Measurements from ENCODE around the gene ACER1.
A peak's percentile ranks its signal among the peaks of the same experiment; 100 is the strongest.

Gene ACER1

DNA sequence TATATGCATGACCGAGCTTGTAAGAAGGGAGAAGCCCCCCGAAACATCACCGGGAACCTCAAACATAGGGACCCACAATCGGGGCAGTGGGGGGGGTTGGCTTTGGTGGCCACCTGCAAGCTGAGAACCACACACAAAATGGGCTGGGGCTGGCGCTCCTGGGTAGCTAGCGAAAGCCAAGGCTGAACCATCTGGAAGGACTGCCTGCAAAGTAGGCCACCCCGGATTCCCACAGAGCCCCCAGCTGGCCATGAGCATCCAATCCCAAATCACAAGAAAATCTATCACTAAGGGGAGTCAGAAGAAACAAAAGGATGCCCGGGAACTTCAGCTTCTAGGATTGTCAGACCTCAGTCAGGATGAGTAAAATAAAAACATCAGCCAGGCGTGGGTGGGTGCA lies 45.1 kb upstream of the ACER1 start:
- TF ChIP-seq FOXP2 (optimal IDR thresholded peaks at IDR 0.05; ENCODE audit: borderline replicate concordance, extremely low read depth, extremely low read length, insufficient read depth) (no peak), SIN3A (IDR thresholded peaks at IDR 0.05; ENCODE audit: borderline replicate concordance, insufficient read depth, low read length) (no peak), TAF1 (IDR thresholded peaks at IDR 0.05; ENCODE audit: borderline replicate concordance, insufficient read depth, low read length) (no peak), POLR2AphosphoS5 (IDR thresholded peaks at IDR 0.05; ENCODE audit: low read depth, low read length) (no peak)
- TF ChIP-seq, protein P1, sequence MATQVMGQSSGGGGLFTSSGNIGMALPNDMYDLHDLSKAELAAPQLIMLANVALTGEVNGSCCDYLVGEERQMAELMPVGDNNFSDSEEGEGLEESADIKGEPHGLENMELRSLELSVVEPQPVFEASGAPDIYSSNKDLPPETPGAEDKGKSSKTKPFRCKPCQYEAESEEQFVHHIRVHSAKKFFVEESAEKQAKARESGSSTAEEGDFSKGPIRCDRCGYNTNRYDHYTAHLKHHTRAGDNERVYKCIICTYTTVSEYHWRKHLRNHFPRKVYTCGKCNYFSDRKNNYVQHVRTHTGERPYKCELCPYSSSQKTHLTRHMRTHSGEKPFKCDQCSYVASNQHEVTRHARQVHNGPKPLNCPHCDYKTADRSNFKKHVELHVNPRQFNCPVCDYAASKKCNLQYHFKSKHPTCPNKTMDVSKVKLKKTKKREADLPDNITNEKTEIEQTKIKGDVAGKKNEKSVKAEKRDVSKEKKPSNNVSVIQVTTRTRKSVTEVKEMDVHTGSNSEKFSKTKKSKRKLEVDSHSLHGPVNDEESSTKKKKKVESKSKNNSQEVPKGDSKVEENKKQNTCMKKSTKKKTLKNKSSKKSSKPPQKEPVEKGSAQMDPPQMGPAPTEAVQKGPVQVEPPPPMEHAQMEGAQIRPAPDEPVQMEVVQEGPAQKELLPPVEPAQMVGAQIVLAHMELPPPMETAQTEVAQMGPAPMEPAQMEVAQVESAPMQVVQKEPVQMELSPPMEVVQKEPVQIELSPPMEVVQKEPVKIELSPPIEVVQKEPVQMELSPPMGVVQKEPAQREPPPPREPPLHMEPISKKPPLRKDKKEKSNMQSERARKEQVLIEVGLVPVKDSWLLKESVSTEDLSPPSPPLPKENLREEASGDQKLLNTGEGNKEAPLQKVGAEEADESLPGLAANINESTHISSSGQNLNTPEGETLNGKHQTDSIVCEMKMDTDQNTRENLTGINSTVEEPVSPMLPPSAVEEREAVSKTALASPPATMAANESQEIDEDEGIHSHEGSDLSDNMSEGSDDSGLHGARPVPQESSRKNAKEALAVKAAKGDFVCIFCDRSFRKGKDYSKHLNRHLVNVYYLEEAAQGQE (IDR thresholded peaks at IDR 0.05; ENCODE audit: insufficient read depth in 1 of 2, low read depth in 2 of 2, low read length in 2 of 2) = no peak

DNA sequence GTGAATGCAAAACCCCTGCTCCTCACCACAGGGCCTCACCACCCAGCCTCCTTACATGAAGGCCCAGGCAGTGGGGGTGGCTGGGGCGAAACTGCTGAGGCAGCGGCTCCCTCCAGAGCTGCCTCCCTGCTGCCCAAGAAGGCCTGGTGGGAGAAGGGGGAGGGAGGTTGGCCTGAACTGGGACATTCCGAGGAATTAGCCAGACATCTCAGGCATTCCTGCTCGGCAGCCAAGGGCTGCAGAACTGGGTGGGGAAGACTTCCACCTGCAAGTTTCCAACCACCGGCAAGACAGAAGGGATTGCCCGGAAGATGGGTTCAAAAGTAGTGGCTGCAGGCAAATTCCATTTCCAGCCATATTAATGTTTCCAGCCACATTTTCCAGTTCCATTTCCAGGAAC lies 44.6 kb upstream of the ACER1 start:
- TF ChIP-seq SIN3A (IDR thresholded peaks at IDR 0.05; ENCODE audit: borderline replicate concordance, insufficient read depth, low read length) (no peak), TAF1 (IDR thresholded peaks at IDR 0.05; ENCODE audit: borderline replicate concordance, insufficient read depth, low read length) (no peak), POLR2AphosphoS5 (IDR thresholded peaks at IDR 0.05; ENCODE audit: low read depth, low read length) (no peak), FOXP2 (optimal IDR thresholded peaks at IDR 0.05; ENCODE audit: borderline replicate concordance, extremely low read depth, extremely low read length, insufficient read depth) (no peak)
- TF ChIP-seq, protein P1 (IDR thresholded peaks at IDR 0.05; ENCODE audit: insufficient read depth in 1 of 2, low read depth in 2 of 2, low read length in 2 of 2) = no peak

DNA sequence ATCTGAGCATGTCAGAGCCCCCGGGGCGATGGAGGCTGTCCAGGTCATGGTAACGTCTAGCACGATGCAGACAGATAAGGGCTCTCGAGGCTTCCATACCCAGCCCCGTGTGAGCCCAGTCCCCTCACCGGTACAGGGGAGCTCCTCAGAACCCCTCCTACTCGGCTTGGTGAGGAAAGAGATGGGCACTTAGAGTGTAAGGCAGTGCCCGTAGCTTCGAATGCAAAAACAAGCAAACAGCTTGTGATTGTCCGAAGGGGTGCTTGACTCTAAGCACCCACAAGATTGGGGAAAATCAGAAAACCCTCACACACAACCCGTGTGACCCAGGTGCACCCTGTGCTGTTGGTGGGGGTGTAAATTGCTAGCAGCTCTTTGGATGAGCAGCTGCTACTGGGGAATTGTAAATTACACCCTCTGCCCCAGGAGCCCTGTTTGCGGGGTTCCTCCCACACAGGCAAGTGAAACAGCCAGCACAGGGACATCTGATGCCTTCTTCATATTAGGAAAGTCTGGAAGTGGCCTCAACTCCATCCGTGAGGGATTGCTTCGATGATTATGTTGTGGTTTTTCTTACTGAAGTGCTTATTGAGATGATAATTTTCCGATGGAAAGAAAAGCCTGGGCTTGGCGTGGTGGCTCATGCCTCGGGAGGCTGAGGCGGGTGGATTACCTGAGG lies 43.2 kb upstream of the ACER1 start:
- no peak for TF ChIP-seq TAF1 (IDR thresholded peaks at IDR 0.05; ENCODE audit: borderline replicate concordance, insufficient read depth, low read length)
- TF ChIP-seq FOXP2 (optimal IDR thresholded peaks at IDR 0.05; ENCODE audit: borderline replicate concordance, extremely low read depth, extremely low read length, insufficient read depth) = no peak
- no peak; the same call in 1 of the 2 replicates for TF ChIP-seq POLR2AphosphoS5 (IDR thresholded peaks at IDR 0.05; ENCODE audit: low read depth, low read length)
- no peak for TF ChIP-seq SIN3A (IDR thresholded peaks at IDR 0.05; ENCODE audit: borderline replicate concordance, insufficient read depth, low read length)
- TF ChIP-seq, protein P1 (IDR thresholded peaks at IDR 0.05; ENCODE audit: insufficient read depth in 1 of 2, low read depth in 2 of 2, low read length in 2 of 2) = no peak

DNA sequence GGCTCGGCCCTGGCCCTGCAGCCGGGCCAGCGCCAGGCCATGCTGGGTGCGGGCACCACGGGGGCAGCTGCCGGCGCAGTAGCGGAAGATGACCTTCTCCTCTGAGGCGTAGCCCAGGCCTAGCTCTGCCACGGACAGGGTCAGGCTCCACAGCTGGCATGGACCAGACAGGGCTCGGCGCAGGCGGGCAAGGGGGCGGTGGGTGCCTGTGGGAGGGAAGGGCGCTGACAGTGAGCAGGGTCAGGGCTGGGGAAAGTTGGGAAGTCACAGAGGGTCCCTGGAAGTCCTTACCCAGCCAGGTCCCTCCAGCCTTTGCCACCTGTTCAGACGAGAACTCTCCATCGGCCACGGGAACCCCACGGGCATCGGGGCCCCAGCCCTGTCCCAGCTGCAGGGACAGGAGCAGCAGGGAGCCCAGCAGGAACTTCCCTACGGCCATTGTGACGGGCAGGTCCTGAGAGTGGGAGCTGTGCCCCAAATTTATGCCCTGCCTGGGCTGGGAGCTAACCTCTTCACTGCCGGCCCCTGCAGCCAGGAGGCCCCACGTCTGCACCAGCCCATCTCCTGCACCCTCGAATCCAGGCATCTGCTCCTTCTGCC lies 42.1 kb upstream of the ACER1 start, which contains the start of gene PSPN:
Gene PSPN (minus strand): TSS at position 523 of the 600 bp plus-strand sequence. CDS start 84 bp downstream, at position 439.
- TF ChIP-seq POLR2AphosphoS5 (IDR thresholded peaks at IDR 0.05; ENCODE audit: low read depth, low read length) (0 out of 2 replicates have a peak, but pooled peaks have one; percentile 9), SIN3A (IDR thresholded peaks at IDR 0.05; ENCODE audit: borderline replicate concordance, insufficient read depth, low read length) (no peak)
- TF ChIP-seq, protein P1 (IDR thresholded peaks at IDR 0.05; ENCODE audit: insufficient read depth in 1 of 2, low read depth in 2 of 2, low read length in 2 of 2) = no peak
